Ishikawa (cell line): ENCODE data around the gene NELL1.

Experiments used
- CEBPB ChIP-seq: IDR thresholded peaks from 2 replicates; pipeline ENCODE4 v1.6.1; 2012
- CREB1 ChIP-seq: IDR thresholded peaks from 2 replicates; pipeline ENCODE4 v1.6.1; 2012; ENCODE audit warnings: low read depth
- EGR1 ChIP-seq: IDR thresholded peaks from 2 replicates; pipeline ENCODE4 v1.6.1; 2012
- EP300 ChIP-seq: IDR thresholded peaks from 2 replicates; pipeline ENCODE4 v1.6.1; 2012; ENCODE audit warnings: borderline replicate concordance
- FOXM1 ChIP-seq: IDR thresholded peaks from 2 replicates; pipeline ENCODE4 v1.6.1; 2012; ENCODE audit warnings: low read depth, borderline replicate concordance
- MAX ChIP-seq: IDR thresholded peaks from 2 replicates; pipeline ENCODE4 v1.6.1; 2012
- NFIC ChIP-seq: IDR thresholded peaks from 2 replicates; pipeline ENCODE4 v1.6.1; 2012
- RAD21 ChIP-seq: IDR thresholded peaks from 2 replicates; pipeline ENCODE4 v1.6.1; 2012; ENCODE audit warnings: low read depth
- REST ChIP-seq: IDR thresholded peaks from 2 replicates; pipeline ENCODE4 v1.6.1; 2012; ENCODE audit warnings: low read depth, mild to moderate bottlenecking
- TAF1 ChIP-seq: IDR thresholded peaks from 2 replicates; pipeline ENCODE4 v1.6.1; 2012; ENCODE audit warnings: low read depth, mild to moderate bottlenecking
- TCF12 ChIP-seq: IDR thresholded peaks from 2 replicates; pipeline ENCODE4 v1.6.1; 2012; ENCODE audit warnings: low read depth
- TEAD4 ChIP-seq: IDR thresholded peaks from 2 replicates; pipeline ENCODE4 v1.6.1; 2012
- YY1 ChIP-seq: IDR thresholded peaks from 2 replicates; pipeline ENCODE4 v1.6.1; 2012; ENCODE audit warnings: low read depth
- ZBTB7A ChIP-seq: IDR thresholded peaks from 2 replicates; pipeline ENCODE4 v1.6.1; 2012; ENCODE audit warnings: low read depth
- TF ChIP-seq, protein P1 (sequence below): IDR thresholded peaks from 2 replicates; pipeline ENCODE4 v1.6.1; 2012

NELL1 gene

GRCh38 chr11:21262992-21263391 is 593.6 kb downstream of the NELL1 start:
- TF ChIP-seq, protein P1, sequence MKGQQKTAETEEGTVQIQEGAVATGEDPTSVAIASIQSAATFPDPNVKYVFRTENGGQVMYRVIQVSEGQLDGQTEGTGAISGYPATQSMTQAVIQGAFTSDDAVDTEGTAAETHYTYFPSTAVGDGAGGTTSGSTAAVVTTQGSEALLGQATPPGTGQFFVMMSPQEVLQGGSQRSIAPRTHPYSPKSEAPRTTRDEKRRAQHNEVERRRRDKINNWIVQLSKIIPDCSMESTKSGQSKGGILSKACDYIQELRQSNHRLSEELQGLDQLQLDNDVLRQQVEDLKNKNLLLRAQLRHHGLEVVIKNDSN: no peak
- TF ChIP-seq TCF12: no peak
- no peak for TF ChIP-seq CREB1
- TF ChIP-seq RAD21: no peak
- no peak for TF ChIP-seq FOXM1
- TF ChIP-seq REST: no peak
- TF ChIP-seq ZBTB7A: no peak
- no peak for TF ChIP-seq TAF1
- no peak for TF ChIP-seq MAX
- TF ChIP-seq NFIC: no peak
- TF ChIP-seq TEAD4: no peak

DNA sequence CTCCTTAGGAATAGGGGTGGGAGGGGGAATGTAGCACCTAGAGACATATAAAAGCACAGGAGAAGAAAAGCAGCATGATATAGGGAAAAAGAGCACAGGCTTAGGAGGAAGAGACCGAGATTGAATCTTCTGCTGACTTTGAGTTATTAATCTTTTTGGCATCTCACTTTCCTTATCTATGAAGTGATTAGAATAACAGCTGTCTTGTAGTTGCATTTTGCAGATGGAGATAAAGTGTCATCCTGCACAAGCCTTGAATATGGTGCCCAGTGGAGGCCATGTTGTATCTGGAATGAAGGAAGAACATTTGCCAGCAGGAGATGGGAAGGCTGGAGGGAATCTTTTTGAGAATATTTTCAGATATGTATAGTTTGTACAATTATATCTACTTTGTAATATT is 594.7 kb downstream of the NELL1 start:
- no peak for TF ChIP-seq TAF1
- no peak for TF ChIP-seq NFIC
- no peak for TF ChIP-seq CREB1
- no peak for TF ChIP-seq FOXM1
- TF ChIP-seq REST: no peak

DNA sequence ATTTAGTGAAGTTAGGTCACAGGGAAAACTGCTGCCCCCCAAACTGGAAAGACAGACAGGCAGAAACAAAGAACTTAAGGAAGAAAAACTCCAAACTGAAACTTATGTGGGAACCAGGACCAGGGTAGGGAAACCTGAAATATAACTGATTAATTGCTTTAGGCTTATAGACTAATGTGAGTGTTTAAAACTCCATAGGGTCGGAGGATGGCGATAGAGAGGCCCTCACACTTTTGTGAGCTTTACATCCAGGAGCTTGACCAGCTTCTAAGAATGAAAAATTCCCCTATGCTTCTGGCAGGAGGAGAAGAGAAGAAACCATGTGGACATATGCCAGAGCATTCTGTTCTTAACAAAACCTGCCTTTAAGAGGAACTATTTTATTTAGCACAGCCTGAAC is 598.6 kb downstream of the NELL1 start:
- TF ChIP-seq CREB1 (no peak), CEBPB (no peak), FOXM1 (no peak), RAD21 (no peak), EGR1 (no peak), MAX (no peak), YY1 (no peak), EP300 (no peak), NFIC (no peak), ZBTB7A (no peak), TEAD4 (no peak), TAF1 (no peak), REST (no peak), TCF12 (no peak)
- TF ChIP-seq, protein P1: no peak

- TF ChIP-seq ZBTB7A: no peak
- no peak for TF ChIP-seq CREB1
- no peak for TF ChIP-seq MAX
- TF ChIP-seq TEAD4: no peak
- TF ChIP-seq YY1: no peak
- no peak for TF ChIP-seq CEBPB
- TF ChIP-seq TCF12: no peak
- no peak for TF ChIP-seq EP300
- no peak for TF ChIP-seq FOXM1
Measured at GRCh38 chr11:21278840-21279239, 609.5 kb downstream of the NELL1 start.

- TF ChIP-seq RAD21 (no peak), NFIC (no peak), MAX (no peak), TAF1 (no peak), YY1 (no peak), FOXM1 (no peak), ZBTB7A (no peak), EGR1 (no peak), TEAD4 (no peak), TCF12 (no peak)
- TF ChIP-seq, protein P1: no peak
Measured at GRCh38 chr11:21285104-21285503, 615.7 kb downstream of the NELL1 start.
